NCI-H2107 (cell line): ENCODE measurements around the gene KCNAB1.

ENCODE experiments used
- DNase-seq: peaks from one replicate; lab custom pipeline; 2025; lab: John Stamatoyannopoulos, UW

The KCNAB1 gene

DNA sequence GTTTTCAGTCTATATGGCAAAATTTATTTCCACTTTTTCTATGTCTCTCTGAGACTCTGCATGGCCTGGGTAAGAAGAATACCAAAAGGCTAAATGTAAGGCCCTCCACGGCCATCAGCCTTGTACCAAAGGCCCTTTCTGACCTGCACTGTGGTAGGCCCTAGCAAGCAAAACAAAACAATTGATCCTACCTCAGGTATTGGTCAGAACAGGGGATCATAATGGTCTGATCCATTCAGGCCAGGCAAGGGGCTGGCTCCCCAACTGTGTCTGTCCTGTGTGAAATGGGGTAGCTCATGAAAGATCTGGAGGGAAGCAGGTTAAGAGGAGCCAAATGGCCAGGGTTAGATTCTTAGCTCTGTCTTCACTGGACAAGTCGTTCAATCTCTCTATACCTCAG lies 253.3 kb downstream of the KCNAB1 start:
- no peak for DNase-seq

DNA sequence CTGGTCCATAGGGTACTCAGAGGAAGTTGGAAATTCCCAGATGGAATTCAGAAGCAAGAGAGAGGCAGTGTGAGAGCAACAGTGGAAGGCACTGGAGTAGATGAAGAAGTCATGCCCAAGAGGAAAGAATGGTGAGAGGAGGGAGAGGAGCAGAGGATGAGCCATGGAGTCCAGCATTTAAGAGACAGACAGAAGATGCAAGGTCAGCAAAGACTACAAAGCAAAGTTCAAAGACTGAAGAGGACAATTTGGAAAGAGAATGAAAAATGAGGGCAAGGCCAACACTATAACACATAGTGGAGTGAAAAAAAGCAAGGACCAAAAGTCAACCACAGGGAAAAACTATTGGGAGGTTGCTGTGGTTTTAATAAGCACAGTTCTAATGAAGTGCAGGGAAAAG lies 255.8 kb downstream of the KCNAB1 start:
- no peak for DNase-seq

DNA sequence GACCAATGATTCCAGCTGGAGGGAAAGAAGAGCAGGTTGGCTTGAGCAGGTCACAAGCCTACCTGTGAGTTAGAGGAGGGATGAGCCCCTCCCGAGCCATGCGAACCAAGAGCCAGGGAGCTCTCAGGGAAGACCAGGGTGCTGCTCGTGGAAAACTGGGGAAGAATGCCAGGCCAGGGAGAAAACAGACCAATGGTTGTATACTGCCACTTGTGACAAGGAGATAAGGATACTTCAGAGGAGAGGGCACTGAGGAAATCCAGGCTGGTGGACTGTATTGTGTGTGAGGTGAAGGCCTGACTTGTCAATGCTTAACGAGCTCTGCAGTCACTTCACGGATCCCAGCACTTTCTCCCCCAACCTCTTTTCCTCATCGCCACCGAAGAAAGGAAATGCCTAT lies 256.9 kb downstream of the KCNAB1 start:
- DNase-seq = no peak

DNA sequence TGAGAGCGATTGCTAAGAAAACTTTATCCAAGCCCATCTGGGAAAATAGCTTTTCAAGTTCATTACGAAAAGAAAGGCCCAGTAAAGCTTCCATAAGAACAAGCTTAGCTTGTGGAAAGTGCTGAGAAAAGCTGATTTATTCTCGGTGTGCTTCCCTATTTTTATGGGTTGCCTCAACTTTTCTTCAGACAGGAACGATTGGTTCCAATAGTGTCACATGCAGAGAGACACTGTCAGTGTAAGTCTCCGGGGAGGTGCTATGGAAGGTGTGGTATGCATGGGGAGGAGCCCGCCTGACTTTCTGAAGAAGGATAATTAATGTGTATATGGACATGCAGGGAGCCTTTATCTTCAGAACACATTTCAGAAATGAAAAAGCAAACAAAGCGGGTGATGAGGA lies 257.3 kb downstream of the KCNAB1 start:
- DNase-seq = no peak

DNA sequence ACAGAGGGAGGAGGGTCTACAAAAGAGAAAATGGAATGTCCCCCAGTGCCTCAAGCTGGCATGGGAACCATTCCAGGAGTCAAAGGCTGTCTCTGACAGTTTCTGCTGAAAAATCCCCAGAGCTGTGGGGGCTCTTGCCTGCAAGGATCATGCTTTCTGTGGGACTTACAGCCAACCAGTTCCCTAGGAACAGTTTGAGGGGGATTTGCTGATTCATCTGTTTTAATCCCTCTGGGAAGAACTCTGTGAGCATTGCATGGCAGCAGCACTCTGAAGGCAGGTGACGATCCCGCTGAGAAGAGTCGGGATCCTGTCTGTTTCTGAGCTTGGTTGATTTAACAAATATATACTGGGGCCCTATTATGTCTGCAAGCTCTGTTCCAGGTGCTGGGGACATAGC lies 258.5 kb downstream of the KCNAB1 start:
- DNase-seq = no peak

DNA sequence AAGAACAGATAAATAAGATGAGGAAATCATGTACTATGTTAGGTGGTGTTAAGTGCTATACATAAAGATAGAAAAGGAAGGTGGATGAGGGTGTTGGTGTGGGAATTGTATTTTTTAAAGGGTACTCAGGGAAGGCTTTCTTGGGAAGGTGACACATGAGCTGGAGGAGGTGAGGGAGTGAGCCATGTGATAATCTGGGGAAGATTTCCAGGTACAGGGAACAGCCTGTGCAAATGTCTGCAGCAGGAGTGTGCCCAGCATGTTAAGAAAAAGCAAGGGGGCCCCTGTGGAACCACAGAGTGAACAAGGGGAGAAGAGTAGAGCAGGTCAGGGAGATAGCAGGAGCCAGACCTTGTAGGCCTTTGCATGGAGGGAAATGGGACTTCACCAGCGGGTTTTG lies 258.9 kb downstream of the KCNAB1 start:
- DNase-seq = no peak

DNA sequence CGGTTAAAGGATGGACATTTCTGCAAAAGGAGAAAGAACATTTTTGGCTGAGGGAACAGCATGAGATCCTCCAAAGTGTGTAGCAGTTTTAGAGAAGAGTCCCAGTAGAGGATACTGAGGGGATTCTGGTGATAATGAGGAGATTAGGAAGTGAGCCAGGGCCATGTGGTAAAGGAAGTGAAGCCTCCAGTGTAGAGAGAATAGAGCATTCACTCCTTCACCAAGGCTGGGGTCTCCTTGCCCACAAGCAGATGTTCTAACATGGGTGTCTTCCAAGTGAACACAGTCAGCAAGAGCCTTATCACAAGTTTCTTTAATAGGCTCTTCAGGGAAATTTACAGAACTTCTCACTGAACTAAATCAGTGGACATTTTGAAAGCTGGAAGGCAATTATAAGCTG lies 260.9 kb downstream of the KCNAB1 start:
- DNase-seq = no peak

DNA sequence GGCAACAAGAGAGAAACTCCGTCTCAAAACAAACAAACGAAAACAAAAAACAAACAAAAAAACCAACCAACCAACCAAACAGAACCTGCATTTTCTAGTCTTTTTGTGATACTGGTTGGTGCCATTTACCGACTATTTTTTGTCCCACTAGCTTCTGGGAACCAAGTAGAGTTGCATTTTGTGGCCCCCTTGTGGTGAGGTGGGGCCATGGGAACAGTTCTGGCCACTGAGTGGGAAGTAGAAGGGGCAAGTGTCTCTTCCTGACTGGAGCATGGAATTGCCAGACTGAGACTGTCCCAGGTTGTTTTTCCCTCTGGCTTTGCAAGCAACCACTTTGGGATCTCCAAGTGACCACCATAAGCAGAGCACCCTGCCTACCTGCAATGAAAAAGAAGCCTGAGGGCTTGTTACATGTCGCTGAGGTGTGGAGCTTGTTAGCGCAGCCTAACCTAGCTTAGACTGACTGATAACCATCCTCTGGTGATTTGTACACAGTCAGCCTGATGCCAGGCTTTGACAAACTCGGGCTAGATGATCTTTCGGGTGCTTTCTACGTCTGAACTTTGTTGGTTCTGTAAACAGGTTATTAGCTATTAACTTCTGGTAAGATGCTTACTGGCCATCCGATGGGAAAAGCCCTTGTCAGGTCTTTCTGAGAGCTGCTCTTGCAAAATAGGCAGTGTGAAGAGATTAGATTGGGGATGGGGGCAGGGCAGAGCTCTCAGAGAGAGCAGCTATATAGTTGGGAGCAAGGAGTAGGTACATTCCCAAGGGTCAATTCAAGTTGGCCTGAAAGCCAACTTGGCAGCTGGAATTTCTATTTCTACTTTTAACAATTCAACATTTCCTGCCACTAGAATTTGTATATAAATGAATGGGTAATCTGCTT lies 262.3 kb downstream of the KCNAB1 start:
- DNase-seq = no peak

DNA sequence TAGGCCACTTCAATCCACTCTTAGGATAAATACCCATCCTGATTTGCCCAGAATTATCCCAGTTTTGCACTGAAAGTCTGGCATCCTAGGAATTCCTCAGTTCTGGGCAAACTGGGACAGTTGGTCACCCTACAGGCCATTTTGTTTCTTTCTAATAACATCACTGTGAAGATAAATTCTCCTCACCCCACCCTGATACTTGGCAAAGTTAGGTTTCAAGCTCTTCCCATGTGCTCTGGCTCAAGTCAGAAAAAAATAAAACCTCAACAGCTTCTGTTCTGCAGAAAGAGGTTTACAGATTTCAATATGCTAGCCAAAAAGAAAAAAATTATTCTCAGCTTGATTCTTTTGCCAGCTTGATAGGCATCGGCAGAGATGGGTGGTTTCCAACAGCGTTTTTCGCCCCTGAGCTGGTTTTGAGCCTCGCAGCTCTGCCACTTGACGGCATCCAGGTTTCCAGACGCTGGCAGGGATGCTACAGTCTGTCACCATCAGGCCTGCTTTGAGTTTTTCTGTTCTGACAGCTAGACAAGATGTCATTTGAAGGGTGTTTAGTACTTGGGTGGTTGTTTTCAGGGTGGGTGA lies 263.2 kb downstream of the KCNAB1 start:
- DNase-seq = no peak

DNA sequence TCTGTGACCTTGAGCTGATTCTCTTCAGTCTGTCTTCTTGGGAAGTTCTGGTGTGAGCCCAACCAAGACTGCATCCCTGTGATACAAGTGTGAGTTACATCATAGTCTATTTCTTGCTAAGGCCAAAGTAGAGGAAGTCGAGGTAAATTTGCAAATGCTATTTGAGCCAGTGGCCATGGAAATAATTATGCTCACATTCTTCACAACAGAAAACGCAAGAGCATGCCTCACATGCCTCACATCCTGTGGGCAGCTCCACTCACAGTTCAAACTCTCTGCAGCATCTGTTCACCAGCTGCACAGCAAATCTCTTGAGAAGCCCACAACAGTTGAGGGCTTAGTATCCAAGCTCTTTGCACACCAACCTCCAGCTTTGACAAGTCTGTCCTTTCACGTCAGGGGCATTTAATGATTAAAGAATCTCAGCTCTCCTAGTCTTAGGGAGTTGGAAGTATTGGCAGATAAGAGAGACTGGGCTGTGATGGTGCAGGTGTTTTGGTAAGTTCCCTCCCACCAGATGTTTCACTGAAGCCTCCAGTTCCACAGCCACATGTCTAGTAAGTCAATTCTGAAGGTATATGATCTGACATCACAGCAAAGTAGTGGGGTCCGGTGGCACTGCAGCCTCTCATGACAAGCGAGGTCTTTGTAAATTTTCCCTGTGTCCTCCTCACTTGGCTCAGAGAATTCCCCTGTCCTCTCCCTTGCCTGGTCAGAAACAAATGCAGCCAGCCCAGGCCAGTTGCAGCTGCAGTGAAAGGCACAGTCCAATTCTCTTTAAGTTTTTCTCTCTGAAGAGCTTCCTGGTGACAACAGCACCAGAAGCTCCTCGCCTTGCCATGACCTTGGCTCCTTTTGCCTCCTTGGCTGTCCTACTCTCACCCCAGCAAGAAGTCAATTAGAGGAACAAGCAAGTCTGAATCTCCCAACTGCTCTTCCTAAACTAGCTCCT lies 268.4 kb downstream of the KCNAB1 start:
- DNase-seq = no peak

DNA sequence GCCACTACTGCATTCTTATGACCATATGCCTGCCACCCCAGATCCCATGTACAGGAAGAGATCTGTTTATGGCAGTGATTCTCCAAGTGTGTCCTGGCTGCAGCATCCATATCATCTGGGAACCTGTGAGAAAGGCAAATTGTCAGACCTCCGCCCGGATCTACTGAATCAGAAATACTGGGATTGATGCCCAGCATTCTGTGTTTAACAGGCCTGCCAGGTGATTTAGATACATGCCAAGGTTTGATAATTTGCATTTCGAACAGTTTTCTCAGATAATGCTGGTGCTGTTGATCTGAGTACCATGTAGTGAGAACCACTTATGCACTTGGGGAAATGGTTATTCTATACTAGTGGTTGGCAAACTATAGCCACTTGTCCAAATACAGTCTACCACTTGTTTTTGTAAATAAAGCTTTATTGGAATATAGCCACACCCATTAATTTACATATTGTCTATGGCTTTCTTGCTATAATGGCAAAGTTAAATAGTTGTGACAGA lies 269.1 kb downstream of the KCNAB1 start:
- no peak for DNase-seq

DNA sequence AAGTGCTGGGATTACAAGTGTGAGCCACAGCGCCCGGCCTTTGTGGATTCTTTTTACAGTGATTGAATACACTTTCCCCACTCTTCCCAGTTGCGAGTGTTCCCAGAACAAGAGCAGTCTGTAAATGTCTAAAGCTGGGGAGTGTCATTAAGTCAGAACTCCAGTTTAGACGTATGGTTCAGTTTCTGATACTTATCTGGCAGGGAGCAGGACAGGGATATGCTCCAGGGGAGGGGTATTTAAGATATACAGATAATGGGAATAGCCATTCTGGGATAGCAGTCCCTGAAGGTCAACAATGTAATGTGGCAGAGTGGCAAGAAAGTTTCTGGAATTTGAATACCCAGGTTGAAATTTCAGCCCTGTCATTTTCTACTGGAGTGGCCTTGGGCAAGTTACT lies 270.5 kb downstream of the KCNAB1 start:
- no peak for DNase-seq

DNA sequence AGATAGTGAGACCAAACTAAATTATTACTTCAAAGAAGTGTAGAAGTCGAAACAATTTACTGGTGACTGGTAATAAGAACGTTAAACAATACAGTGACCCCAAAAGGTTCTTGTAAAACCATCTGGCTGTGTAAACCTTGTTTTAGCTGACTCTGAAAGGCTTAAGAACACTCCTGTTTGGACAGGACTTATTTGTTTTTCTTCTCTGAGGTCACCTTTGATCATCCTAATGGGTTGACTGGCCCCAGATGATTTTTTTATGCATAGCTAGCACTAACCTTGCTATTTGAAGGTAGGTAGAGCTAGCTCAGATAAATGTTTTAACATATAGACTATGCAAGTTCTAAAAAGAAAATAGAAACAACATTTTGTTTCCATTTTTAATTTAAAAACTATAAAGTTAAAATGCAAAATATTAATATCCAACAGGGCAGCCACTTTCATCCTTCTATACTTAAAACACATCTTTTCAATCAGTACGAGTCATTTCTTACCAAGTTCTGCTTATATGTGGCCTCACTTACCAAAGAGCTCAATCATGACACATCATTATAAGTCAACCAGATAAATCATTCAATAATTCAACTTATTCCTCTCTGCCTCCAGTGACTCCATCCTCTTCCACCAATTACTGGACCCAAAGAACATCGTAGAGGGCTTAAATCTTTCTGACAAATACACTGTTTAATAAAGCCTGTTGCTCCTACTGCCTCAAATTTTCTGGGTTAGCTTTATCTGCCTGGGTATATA lies 275.8 kb downstream of the KCNAB1 start:
- DNase-seq = no peak

DNA sequence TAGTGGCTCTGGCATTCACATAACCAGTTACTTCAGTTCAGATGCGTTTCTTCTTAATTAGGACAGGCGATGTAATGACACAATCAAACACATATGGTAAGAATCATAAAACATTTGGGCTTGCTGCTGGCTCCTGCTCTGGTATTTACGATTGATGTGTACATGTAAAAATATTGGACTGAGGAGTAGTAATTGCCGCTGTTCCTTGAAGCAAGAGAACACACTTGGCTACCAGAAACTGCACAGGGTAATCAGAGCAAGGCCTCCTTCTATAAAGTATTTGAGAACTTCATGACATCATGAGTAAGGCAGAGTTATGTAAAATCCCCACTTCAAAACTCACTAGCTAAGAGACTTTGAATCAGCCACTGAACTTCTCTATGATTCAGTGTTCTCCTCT lies 276.5 kb downstream of the KCNAB1 start:
- DNase-seq = no peak

DNA sequence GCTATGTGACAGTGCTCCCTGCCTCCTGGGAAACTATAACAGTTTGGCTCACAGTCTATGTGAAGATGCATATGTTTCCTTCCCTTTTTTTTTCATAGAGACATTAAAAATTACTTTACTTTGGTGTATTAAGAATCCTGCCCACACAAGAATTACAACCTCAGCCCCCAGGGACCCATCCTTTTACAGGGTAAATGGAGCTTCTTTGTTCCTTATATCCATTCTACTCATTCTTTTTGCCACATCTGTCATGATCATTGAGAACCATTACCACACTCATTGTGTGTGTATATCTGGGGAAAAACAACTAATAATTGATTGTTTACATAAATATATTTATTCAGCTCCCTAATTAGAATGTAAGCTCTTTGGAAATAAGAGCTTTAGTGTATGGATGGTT lies 277.2 kb downstream of the KCNAB1 start:
- DNase-seq = no peak

DNA sequence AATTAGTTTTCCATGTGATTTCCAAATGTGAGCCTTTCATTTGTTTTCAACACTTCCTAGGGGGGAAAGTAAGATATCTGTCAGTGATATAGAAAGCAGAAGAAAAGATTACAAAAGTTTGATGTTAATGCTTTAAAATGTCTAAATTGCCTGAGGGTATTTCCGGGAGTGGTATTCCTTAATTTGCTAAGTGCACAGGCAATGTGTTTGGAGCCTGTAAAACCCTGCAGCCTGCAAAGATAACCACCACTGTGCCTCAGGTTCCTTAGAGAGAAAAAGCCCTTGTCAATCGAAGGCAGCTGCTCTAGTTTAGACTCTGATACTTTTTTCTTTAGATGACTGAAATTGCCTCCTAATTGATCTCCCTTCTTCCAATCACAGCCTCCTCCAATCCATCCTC lies 279.7 kb downstream of the KCNAB1 start:
- DNase-seq = no peak

DNA sequence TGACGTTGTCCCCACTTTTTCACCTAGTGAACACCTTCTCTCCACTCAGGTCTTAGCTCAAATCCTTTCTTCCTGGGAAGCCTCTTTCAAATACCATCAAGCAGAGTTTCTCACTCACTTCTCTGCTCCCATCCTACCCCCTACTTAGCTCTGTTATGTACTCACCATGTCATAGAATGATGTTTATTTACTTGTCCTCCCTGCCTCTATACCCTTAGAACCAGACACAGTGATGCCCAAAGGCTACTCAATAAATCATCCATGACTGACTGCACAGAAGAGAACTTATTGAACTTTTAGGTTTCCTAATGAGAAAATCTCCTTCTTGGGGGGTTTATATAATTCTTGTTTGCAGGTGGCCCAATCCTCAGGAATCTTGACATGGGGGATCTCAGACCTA lies 280.4 kb downstream of the KCNAB1 start:
- DNase-seq = no peak

DNA sequence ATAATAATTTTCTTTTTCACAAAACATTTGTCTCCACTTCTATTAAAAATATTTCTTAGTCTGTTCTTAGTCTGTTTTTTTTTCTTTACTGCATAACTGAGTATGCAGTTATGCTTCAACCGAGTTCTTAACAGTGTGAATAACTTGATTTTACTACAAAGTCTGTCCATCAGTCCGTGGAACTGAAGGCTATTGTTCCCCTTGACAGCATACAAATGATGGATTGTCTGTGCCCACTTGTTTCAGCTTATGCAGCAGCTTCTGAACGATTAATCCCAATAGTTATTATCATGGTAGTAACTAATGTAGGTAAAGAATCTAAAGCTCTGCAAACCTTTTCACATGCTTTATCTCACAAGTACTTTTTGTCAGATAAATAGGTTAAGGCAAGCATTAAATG lies 283.8 kb downstream of the KCNAB1 start:
- no peak for DNase-seq

DNA sequence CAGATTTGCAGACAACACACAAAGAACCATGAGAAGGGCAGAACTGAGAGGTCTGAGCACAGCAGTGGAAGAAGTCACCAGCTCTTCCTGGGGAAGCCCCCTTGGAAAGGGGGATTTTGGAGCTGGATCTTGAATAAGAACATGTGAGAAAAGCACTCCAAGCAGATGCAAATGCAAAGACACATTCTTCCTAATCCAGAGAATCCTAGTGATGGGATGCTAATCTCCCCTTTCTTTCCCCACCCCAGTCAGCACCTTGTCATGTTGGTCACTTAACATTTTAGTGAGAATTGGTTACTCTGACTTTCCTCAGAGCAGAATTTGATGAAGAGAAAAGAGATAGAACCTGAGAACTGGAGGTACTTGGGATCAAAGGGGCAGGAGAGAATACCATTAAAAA lies 286.0 kb downstream of the KCNAB1 start:
- no peak for DNase-seq

DNA sequence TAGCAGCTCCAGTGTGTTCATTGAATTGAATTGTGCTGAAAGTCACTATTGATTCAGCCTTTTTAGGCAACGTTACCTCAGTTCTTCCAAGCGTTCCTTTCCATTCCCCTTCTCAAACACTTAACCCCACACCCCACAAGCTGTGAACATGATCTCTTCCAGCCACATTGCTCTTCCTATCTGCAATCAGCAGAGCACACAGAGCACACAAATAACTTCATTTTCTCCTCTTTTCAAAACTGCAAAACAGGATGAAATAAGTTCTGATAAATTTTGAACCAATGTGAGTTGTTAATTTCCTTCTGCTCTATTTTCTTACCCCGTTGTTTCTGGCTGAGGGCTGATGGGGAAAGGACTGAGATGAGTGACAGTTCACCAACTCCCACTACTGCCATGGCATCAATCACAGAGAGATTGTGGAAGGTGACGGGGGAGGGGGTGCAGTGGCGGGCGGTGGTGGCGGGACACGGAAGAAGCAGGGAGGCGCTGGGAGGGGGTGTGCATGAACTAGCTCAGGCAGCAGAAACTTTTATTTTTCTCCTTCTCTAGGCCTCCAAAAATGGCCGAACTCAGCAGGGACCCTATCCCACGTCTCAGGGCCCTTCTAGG lies 287.3 kb downstream of the KCNAB1 start:
- DNase-seq = no peak

DNA sequence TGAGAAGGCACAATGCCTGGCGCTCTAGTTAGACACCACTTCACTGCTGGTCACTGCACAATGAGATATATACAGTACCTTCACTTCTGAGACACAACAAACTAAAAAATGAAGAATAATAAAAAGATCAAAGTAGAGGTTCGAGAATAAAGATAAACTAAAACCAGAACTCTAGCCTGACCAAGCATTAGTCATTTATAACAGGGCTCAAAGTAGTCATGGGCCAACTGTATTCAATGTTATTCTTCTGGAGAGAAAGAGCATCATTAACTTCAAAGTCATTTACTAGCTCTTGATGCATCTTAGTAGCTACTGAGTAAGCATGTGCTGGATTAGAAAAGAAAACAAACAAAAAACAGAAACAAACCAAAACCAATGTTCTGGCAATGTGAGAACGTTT lies 289.3 kb downstream of the KCNAB1 start:
- no peak for DNase-seq
